ENCODE measurements around the gene GINS1. TPM values are rescaled to one million over a fixed set of nuclear protein-coding genes. Genes with fewer than 3 reads are reported as not detected.

The GINS1 gene
- total RNA-seq, 4 donors from 2014 or later: 1.3 to 14.3 TPM; not detected in 2

DNA sequence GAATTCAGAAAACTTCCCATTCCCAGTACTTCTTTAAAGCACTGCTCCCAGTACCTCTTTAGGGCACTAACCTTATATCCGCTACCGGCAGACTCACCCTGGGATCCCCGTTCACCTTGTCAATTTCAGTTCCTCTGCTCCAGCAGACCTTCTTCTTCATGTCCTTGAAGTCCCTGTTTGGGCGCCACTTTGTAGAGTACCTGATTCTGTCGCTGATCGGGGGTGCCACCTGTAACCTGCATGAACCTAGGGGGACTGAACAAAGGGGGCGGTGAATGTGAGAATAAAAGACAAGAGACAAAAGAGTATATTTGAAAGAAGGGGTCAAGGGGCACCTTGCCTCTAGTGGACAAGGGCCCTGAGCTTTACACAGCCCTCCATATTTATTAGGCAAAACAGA, 4.9 kb upstream of the GINS1 start:
- TF ChIP-seq, protein P1, sequence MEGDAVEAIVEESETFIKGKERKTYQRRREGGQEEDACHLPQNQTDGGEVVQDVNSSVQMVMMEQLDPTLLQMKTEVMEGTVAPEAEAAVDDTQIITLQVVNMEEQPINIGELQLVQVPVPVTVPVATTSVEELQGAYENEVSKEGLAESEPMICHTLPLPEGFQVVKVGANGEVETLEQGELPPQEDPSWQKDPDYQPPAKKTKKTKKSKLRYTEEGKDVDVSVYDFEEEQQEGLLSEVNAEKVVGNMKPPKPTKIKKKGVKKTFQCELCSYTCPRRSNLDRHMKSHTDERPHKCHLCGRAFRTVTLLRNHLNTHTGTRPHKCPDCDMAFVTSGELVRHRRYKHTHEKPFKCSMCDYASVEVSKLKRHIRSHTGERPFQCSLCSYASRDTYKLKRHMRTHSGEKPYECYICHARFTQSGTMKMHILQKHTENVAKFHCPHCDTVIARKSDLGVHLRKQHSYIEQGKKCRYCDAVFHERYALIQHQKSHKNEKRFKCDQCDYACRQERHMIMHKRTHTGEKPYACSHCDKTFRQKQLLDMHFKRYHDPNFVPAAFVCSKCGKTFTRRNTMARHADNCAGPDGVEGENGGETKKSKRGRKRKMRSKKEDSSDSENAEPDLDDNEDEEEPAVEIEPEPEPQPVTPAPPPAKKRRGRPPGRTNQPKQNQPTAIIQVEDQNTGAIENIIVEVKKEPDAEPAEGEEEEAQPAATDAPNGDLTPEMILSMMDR (IDR thresholded peaks at IDR 0.05): no peak
- no peak for TF ChIP-seq POLR2A (IDR thresholded peaks at IDR 0.05)
- no peaks in the 10 kb centered on the region for H3K27me3 ChIP-seq
- no peaks in the 10 kb centered on the region for H3K36me3 ChIP-seq
- H3K4me1 ChIP-seq: no peaks in the 10 kb centered on the region
- intact Hi-C loops (cut with DNase I; ENCODE audit: low total_unique reads): no loop called here
- H3K9me3 ChIP-seq: peaks cover 0 to 6% of the 10 kb centered on the region in 2 donors
- no peak overlapping the region for H3K27ac ChIP-seq
- DNase-seq: no peak
- H3K4me3 ChIP-seq: no peak overlapping the region

DNA sequence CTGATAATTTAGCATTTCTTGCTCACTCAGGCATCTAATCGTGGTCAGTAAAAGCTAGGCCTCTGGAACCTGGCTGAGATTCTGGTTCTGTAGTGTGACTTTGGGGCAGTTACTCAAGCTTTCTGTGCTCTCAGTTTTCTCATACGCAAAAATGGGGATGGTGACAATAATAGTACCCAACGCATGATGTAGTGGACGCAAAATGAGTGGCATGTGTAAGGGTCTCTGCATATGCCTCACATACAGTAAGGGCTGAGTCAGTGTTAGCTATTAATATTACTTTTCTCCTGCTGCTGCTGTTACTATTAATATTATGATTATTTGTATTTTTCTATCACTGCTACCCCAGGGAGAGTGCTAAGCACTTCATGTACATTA, 686 bp downstream of the GINS1 start:
- TF ChIP-seq, protein P1 (IDR thresholded peaks at IDR 0.05): no peak
- TF ChIP-seq POLR2A (IDR thresholded peaks at IDR 0.05): no peak
- no peaks in the 10 kb centered on the region for H3K27me3 ChIP-seq
- peaks cover 0 to under 1% of the 10 kb centered on the region in 2 donors for H3K9me3 ChIP-seq
- H3K27ac ChIP-seq: peak overlapping the region in 1 of 2 donors; percentile 52
- intact Hi-C loops (cut with DNase I; ENCODE audit: low total_unique reads): no loop called here
- DNase-seq: no peak
- H3K4me1 ChIP-seq: peaks cover 0 to 3% of the 10 kb centered on the region in 2 donors
- H3K4me3 ChIP-seq: peak overlapping the region; percentile 56 to 57
- H3K36me3 ChIP-seq: no peaks in the 10 kb centered on the region

GRCh38 chr20:25408890-25409289, 1.4 kb downstream of the GINS1 start:
- no peak for DNase-seq
- H3K36me3 ChIP-seq: no peaks in the 10 kb centered on the region
- H3K27me3 ChIP-seq: no peaks in the 10 kb centered on the region
- peaks cover 0 to 3% of the 10 kb centered on the region in 2 donors for H3K4me1 ChIP-seq
- no peak overlapping the region for H3K4me3 ChIP-seq
- no peaks in the 10 kb centered on the region for H3K9me3 ChIP-seq
- intact Hi-C loops (cut with DNase I; ENCODE audit: low total_unique reads): no loop called here
- no peak overlapping the region for H3K27ac ChIP-seq
- TF ChIP-seq, protein P1 (IDR thresholded peaks at IDR 0.05): no peak
- TF ChIP-seq POLR2A (IDR thresholded peaks at IDR 0.05): no peak

DNA sequence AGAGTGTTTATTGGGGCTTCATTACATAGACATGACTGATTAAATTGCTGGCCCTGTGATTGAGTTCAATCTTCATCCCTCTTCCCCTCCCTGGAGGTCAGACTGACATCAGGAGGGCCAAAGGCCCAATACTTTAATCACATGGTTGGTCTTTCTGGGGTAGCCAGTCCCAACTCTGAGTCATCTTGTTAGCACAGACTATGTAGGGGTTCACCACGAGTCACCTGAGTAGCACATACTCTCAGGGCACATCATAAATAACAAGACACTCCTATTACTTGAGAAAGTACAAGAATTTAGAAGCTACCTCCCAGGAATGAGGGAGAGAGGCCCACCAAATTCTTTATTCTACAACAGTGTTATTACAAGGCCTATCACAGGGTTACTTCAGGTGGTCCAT, 11.3 kb downstream of the GINS1 start:
- H3K4me3 ChIP-seq: no peak overlapping the region
- no peaks in the 10 kb centered on the region for H3K9me3 ChIP-seq
- no peaks in the 10 kb centered on the region for H3K36me3 ChIP-seq
- intact Hi-C loops (cut with DNase I; ENCODE audit: low total_unique reads): no loop called here
- TF ChIP-seq, protein P1 (IDR thresholded peaks at IDR 0.05): no peak
- no peak for TF ChIP-seq POLR2A (IDR thresholded peaks at IDR 0.05)
- H3K27me3 ChIP-seq: no peaks in the 10 kb centered on the region
- H3K27ac ChIP-seq: no peak overlapping the region
- no peak for DNase-seq
- H3K4me1 ChIP-seq: no peaks in the 10 kb centered on the region

GRCh38 chr20:25421102-25421501, 13.6 kb downstream of the GINS1 start:
- Histone ChIP-seq H3K4me1 (no peaks in the 10 kb centered on the region), H3K36me3 (no peaks in the 10 kb centered on the region), H3K27ac (no peak overlapping the region), H3K9me3 (no peaks in the 10 kb centered on the region), H3K4me3 (no peak overlapping the region), H3K27me3 (no peaks in the 10 kb centered on the region)
- no peak for TF ChIP-seq POLR2A (IDR thresholded peaks at IDR 0.05)
- TF ChIP-seq, protein P1 (IDR thresholded peaks at IDR 0.05): no peak
- intact Hi-C loops (cut with DNase I; ENCODE audit: low total_unique reads): no loop called here
- no peak for DNase-seq
